ENCODE measurements around the gene PPARD. TPM values are rescaled to one million over a fixed set of nuclear protein-coding genes. Genes with fewer than 3 reads are reported as not detected.
A peak's percentile ranks its signal among the peaks of the same experiment; 100 is the strongest.

The PPARD gene
- total and polyA plus RNA-seq, 4 experiments from 2014 or later = 2.6 to 38.7 (median 24.0) TPM

GRCh38 chr6:35461270-35461669, 118.9 kb downstream of the PPARD start:
- Mint-ChIP-seq H3K4me3 (no peak overlapping the region), H3K4me1 (peaks cover 1 to 5% (median 2%) of the 10 kb centered on the region in 4 donors), H3K9me3 (no peaks in the 10 kb centered on the region), H3K27ac (peak overlapping the region in 1 of 7 donors; percentile 32), H3K36me3 (peaks cover 28 to 29% of the 10 kb centered on the region in 2 donors), H3K27me3 (no peaks in the 10 kb centered on the region)
- H3K27me3 ChIP-seq (ENCODE audit: insufficient read depth, low read length) = no peaks in the 10 kb centered on the region
- no peak for DNase-seq
- ChIA-PET CTCF (ENCODE audit: partially characterized antibody) (interaction anchor here (1.1 kb wide), 1 partner anchor 90 kb away, joined by 5 read pairs; no protein-coding TSS in a partner anchor), POLR2A (ENCODE audit: partially characterized antibody) (interaction anchor here (0.7 kb wide), 1 partner anchor 46 kb away, joined by 3 read pairs; no protein-coding TSS in a partner anchor)
- H3K4me1 ChIP-seq (ENCODE audit: insufficient read depth, low read length) = no peaks in the 10 kb centered on the region
- intact Hi-C loops (cut with micrococcal nuclease) = no loop called here
- no peak overlapping the region for H3K27ac ChIP-seq (ENCODE audit: low read depth, low read length)
- peaks cover 18% of the 10 kb centered on the region for H3K36me3 ChIP-seq (ENCODE audit: insufficient read depth, low read length)
- no peaks in the 10 kb centered on the region for H3K9me3 ChIP-seq (ENCODE audit: control insufficient read depth in 1 of 2, low read length in 2 of 2)
- H3K4me3 ChIP-seq (ENCODE audit: low read length in 2 of 2) = no peak overlapping the region

- no peak for DNase-seq
- Mint-ChIP-seq H3K36me3 (peaks cover 23 to 31% of the 10 kb centered on the region in 2 donors), H3K9me3 (no peaks in the 10 kb centered on the region), H3K27ac (no peak overlapping the region), H3K4me1 (peaks cover 6 to 16% (median 11%) of the 10 kb centered on the region in 4 donors), H3K27me3 (no peaks in the 10 kb centered on the region), H3K4me3 (no peak overlapping the region)
- Histone ChIP-seq H3K4me1 (ENCODE audit: insufficient read depth, low read length) (peaks cover 7% of the 10 kb centered on the region), H3K27ac (ENCODE audit: low read depth, low read length) (no peak overlapping the region), H3K9me3 (ENCODE audit: control insufficient read depth in 1 of 2, low read length in 2 of 2) (no peaks in the 10 kb centered on the region), H3K27me3 (ENCODE audit: insufficient read depth, low read length) (no peaks in the 10 kb centered on the region), H3K36me3 (ENCODE audit: insufficient read depth, low read length) (peaks cover 11% of the 10 kb centered on the region), H3K4me3 (ENCODE audit: low read length in 2 of 2) (no peak overlapping the region)
- CTCF ChIA-PET (ENCODE audit: partially characterized antibody) = interaction anchor here (0.6 to 1.9 kb wide), 7 partner anchors 11 to 170 kb away, joined by 3 to 5 read pairs (median 3); partner anchors contain the start of genes FANCE and PPARD
- POLR2A ChIA-PET (ENCODE audit: partially characterized antibody) = interaction anchor here (0.6 kb wide), 1 partner anchor 152 kb away, joined by 3 read pairs; no protein-coding TSS in a partner anchor
- intact Hi-C loops (cut with micrococcal nuclease) = no loop called here
These were observed 120.9 kb downstream of the PPARD start for GRCh38 chr6:35463292-35463691.

- no peak for DNase-seq
- Histone ChIP-seq H3K36me3 (ENCODE audit: insufficient read depth, low read length) (peaks cover 15% of the 10 kb centered on the region), H3K27me3 (ENCODE audit: insufficient read depth, low read length) (no peaks in the 10 kb centered on the region), H3K9me3 (ENCODE audit: control insufficient read depth in 1 of 2, low read length in 2 of 2) (no peaks in the 10 kb centered on the region), H3K4me1 (ENCODE audit: insufficient read depth, low read length) (peaks cover 22% of the 10 kb centered on the region), H3K4me3 (ENCODE audit: low read length in 2 of 2) (no peak overlapping the region), H3K27ac (ENCODE audit: low read depth, low read length) (no peak overlapping the region)
- Mint-ChIP-seq H3K4me3 (no peak overlapping the region), H3K27ac (peak overlapping the region in 1 of 7 donors; percentile 59), H3K36me3 (peaks cover 22 to 36% of the 10 kb centered on the region in 2 donors), H3K9me3 (no peaks in the 10 kb centered on the region), H3K4me1 (peaks cover 18 to 34% (median 26%) of the 10 kb centered on the region in 4 donors), H3K27me3 (no peaks in the 10 kb centered on the region)
- intact Hi-C loops (cut with micrococcal nuclease) = no loop called here
- CTCF ChIA-PET (ENCODE audit: partially characterized antibody) = interaction anchor here (0.6 to 5.5 kb wide), 8 partner anchors 13 to 170 kb away, joined by 3 to 89 read pairs (median 4); partner anchors contain the start of genes FANCE and PPARD
- POLR2A ChIA-PET (ENCODE audit: partially characterized antibody) = interaction anchor here (0.6 to 7.8 kb wide), 3 partner anchors 14 to 167 kb away, joined by 3 to 107 read pairs (median 59); partner anchors contain the start of genes DEF6 and FANCE
These were observed 123.3 kb downstream of the PPARD start for GRCh38 chr6:35465646-35466045.

GRCh38 chr6:35468181-35468979, 126.0 kb downstream of the PPARD start, which contains the start of gene RPL10A:
RPL10A (plus strand) TSS chr6:35468401; CDS start chr6:35468435, 34 bp downstream.
- H3K27ac Mint-ChIP-seq = peak within 1 kb of the TSS; percentile 93 to 98 (median 98)
- Histone ChIP-seq H3K27ac (ENCODE audit: low read depth, low read length) (peak within 1 kb of the TSS; percentile 74), H3K27me3 (ENCODE audit: insufficient read depth, low read length) (no peaks in the 10 kb centered on the region), H3K4me1 (ENCODE audit: insufficient read depth, low read length) (peaks cover 40% of the 10 kb centered on the region), H3K36me3 (ENCODE audit: insufficient read depth, low read length) (peaks cover 16% of the 10 kb centered on the region), H3K9me3 (ENCODE audit: control insufficient read depth in 1 of 2, low read length in 2 of 2) (no peaks in the 10 kb centered on the region), H3K4me3 (ENCODE audit: low read length in 2 of 2) (peak within 1 kb of the TSS; percentile 67 to 100)
- no peaks in the 10 kb centered on the region for H3K27me3 Mint-ChIP-seq
- intact Hi-C loops (cut with micrococcal nuclease) = loop anchor here (1.0 to 2.0 kb wide), 6 partner anchors 16 to 264 kb away; partner anchors contain the start of genes DEF6, FANCE, PPARD and TEAD3
- H3K4me1 Mint-ChIP-seq = peaks cover 29 to 53% (median 40%) of the 10 kb centered on the region in 4 donors
- CTCF ChIA-PET (ENCODE audit: partially characterized antibody) = interaction anchor here (0.7 to 6.6 kb wide), 27 partner anchors 9 to 269 kb away, joined by 3 to 89 read pairs (median 4); partner anchors contain the start of genes DEF6, FANCE and PPARD
- H3K9me3 Mint-ChIP-seq = no peaks in the 10 kb centered on the region
- peaks cover 35 to 48% of the 10 kb centered on the region in 2 donors for H3K36me3 Mint-ChIP-seq
- H3K4me3 Mint-ChIP-seq = peak within 1 kb of the TSS; percentile 94 to 99 (median 98)
- POLR2A ChIA-PET (ENCODE audit: partially characterized antibody) = interaction anchor here (0.6 to 7.8 kb wide), 32 partner anchors 9 to 1232 kb away, joined by 3 to 107 read pairs (median 4); partner anchors contain the start of genes DEF6, FANCE, HMGA1 and PPARD
- DNase-seq = peak; percentile 94 to 97 (median 96)

- peak overlapping the region; percentile 94 to 99 (median 98) for H3K4me3 Mint-ChIP-seq
- Histone ChIP-seq H3K27me3 (ENCODE audit: insufficient read depth, low read length) (no peaks in the 10 kb centered on the region), H3K9me3 (ENCODE audit: control insufficient read depth in 1 of 2, low read length in 2 of 2) (no peaks in the 10 kb centered on the region), H3K4me1 (ENCODE audit: insufficient read depth, low read length) (peaks cover 40% of the 10 kb centered on the region), H3K36me3 (ENCODE audit: insufficient read depth, low read length) (peaks cover 16% of the 10 kb centered on the region), H3K4me3 (ENCODE audit: low read length in 2 of 2) (peak overlapping the region; percentile 67 to 100), H3K27ac (ENCODE audit: low read depth, low read length) (peak overlapping the region; percentile 74)
- CTCF ChIA-PET (ENCODE audit: partially characterized antibody) = interaction anchor here (1.0 to 6.6 kb wide), 15 partner anchors 9 to 268 kb away, joined by 3 to 89 read pairs (median 7); partner anchors contain the start of genes DEF6, FANCE and PPARD
- POLR2A ChIA-PET (ENCODE audit: partially characterized antibody) = interaction anchor here (0.8 to 7.8 kb wide), 22 partner anchors 12 to 1233 kb away, joined by 3 to 107 read pairs (median 6); partner anchors contain the start of genes DEF6, FANCE, HMGA1 and PPARD
- H3K9me3 Mint-ChIP-seq = no peaks in the 10 kb centered on the region
- intact Hi-C loops (cut with micrococcal nuclease) = loop anchor here (1.0 to 2.0 kb wide), 6 partner anchors 17 to 264 kb away; partner anchors contain the start of genes DEF6, FANCE, PPARD and TEAD3
- peak overlapping the region; percentile 93 to 98 (median 98) for H3K27ac Mint-ChIP-seq
- no peaks in the 10 kb centered on the region for H3K27me3 Mint-ChIP-seq
- peaks cover 28 to 53% (median 40%) of the 10 kb centered on the region in 4 donors for H3K4me1 Mint-ChIP-seq
- DNase-seq = peak in 2 of 5 donors; percentile 20 to 33
- peaks cover 31 to 51% of the 10 kb centered on the region in 2 donors for H3K36me3 Mint-ChIP-seq
These were observed 126.8 kb downstream of the PPARD start for GRCh38 chr6:35468980-35469750.
